OCI-LY3 (cell line): ENCODE data around the gene HOXA3.
A peak's percentile ranks its signal among the peaks of the same experiment; 100 is the strongest.

Source experiments
- H2AFZ ChIP-seq: fragments of 200-600, 300-600 bp; shearing (Covaris generic); 2 replicates; pipeline ENCODE4 v1.6.0; 2014; ENCODE audit warnings: antibody characterized with exemption, low read depth, low read length
- H3K27ac ChIP-seq: fragments of 200-600, 300-600 bp; sonication (generic); 2 replicates; pipeline ENCODE4 v1.5.1; 2014; ENCODE audit warnings: mild to moderate bottlenecking, low read length, moderate library complexity, mixed read lengths
- H3K27me3 ChIP-seq: fragments of 200-600, 300-600 bp; sonication (generic); 2 replicates; pipeline ENCODE4 v1.6.1; 2014; ENCODE audit warnings: low read depth, low read length, mixed read lengths
- H3K36me3 ChIP-seq: fragments of 200-600, 300-600 bp; sonication (generic); replicated peaks from 2 replicates; pipeline ENCODE3; 2014; ENCODE audit warnings: low read depth, low read length, mixed read lengths
- H3K4me1 ChIP-seq: fragments of 300-600, 200-600 bp; sonication (generic); 2 replicates; pipeline ENCODE4 v1.6.1; 2014; ENCODE audit warnings: low read length, mixed read lengths
- H3K4me2 ChIP-seq: fragments of 200-600, 300-600 bp; sonication (generic); 2 replicates; pipeline ENCODE4 v1.6.1; 2014; ENCODE audit warnings: low read length, mixed read lengths
- H3K4me3 ChIP-seq: fragments of 300-600, 200-600 bp; sonication (generic); 2 replicates; pipeline ENCODE4 v1.5.1; 2014; ENCODE audit warnings: antibody characterized with exemption, mild to moderate bottlenecking, low read length, moderate library complexity
- H3K79me2 ChIP-seq: fragments of 300-600, 200-600 bp; shearing (Covaris generic); 2 replicates; pipeline ENCODE4 v1.6.1; 2014; ENCODE audit warnings: mild to moderate bottlenecking, low read length, mixed read lengths
- H3K9ac ChIP-seq: fragments of 300-600, 200-600 bp; shearing (Covaris generic); 2 replicates; pipeline ENCODE4 v1.6.0; 2014; ENCODE audit warnings: mild to moderate bottlenecking, low read length, moderate library complexity
- H3K9me3 ChIP-seq: fragments of 200-600, 300-600 bp; shearing (Covaris generic); 2 replicates; pipeline ENCODE4 v1.6.1; 2014; ENCODE audit warnings: low read length, mixed read lengths; ENCODE audit not compliant: insufficient read depth
- H4K20me1 ChIP-seq: fragments of 200-600, 300-600 bp; sonication (generic); 2 replicates; pipeline ENCODE4 v1.6.1; 2016; ENCODE audit warnings: low read length, mixed read lengths; ENCODE audit not compliant: insufficient read depth
- CTCF ChIP-seq: fragments of 200-600, 300-600 bp; sonication (generic); IDR thresholded peaks from 2 replicates; pipeline ENCODE4 v1.5.1; 2014; ENCODE audit warnings: antibody characterized with exemption, low read length, low read depth
- EZH2phosphoT487 ChIP-seq: fragments of 200-600 bp; shearing (Covaris generic); IDR thresholded peaks from 2 replicates; pipeline ENCODE4 v1.6.1; 2018; ENCODE audit warnings: antibody characterized with exemption, mixed run types, low read depth

The HOXA3 gene

GRCh38 chr7:27134392-27134791 lies 18.0 kb downstream of the HOXA3 start:
- peaks cover 7% of the 10 kb centered on the region; the same call in 1 of the 2 replicates for H4K20me1 ChIP-seq
- H2AFZ ChIP-seq, result no peak overlapping the region
- peaks cover 6% of the 10 kb centered on the region for H3K27me3 ChIP-seq
- no peak for TF ChIP-seq CTCF
- TF ChIP-seq EZH2phosphoT487, result no peak
- H3K4me1 ChIP-seq, result peaks cover 28% of the 10 kb centered on the region
- no peak overlapping the region for H3K27ac ChIP-seq
- no peaks in the 10 kb centered on the region for H3K79me2 ChIP-seq
- no peak overlapping the region for H3K9ac ChIP-seq
- H3K9me3 ChIP-seq, result no peaks in the 10 kb centered on the region
- no peaks in the 10 kb centered on the region for H3K36me3 ChIP-seq
- peak overlapping the region; percentile 21 for H3K4me3 ChIP-seq
- peak overlapping the region; percentile 87 for H3K4me2 ChIP-seq

GRCh38 chr7:27133409-27134231 lies 18.8 kb downstream of the HOXA3 start:
- Histone ChIP-seq H3K9me3 (no peaks in the 10 kb centered on the region), H3K36me3 (no peaks in the 10 kb centered on the region), H3K4me3 (no peak overlapping the region), H4K20me1 (peaks cover 7% of the 10 kb centered on the region; the same call in 1 of the 2 replicates), H3K27ac (no peak overlapping the region), H2AFZ (no peak overlapping the region), H3K27me3 (peaks cover 6% of the 10 kb centered on the region), H3K4me2 (peak overlapping the region; percentile 87; the same call in 1 of the 2 replicates), H3K79me2 (no peaks in the 10 kb centered on the region), H3K4me1 (peaks cover 28% of the 10 kb centered on the region), H3K9ac (no peak overlapping the region)
- no peak for TF ChIP-seq CTCF
- no peak for TF ChIP-seq EZH2phosphoT487

GRCh38 chr7:27132978-27133377 lies 19.4 kb downstream of the HOXA3 start:
- H3K4me2 ChIP-seq, result no peak overlapping the region
- H3K27ac ChIP-seq, result no peak overlapping the region
- no peak overlapping the region for H3K4me3 ChIP-seq
- peaks cover 7% of the 10 kb centered on the region; the same call in 1 of the 2 replicates for H4K20me1 ChIP-seq
- H3K9me3 ChIP-seq, result no peaks in the 10 kb centered on the region
- no peaks in the 10 kb centered on the region for H3K79me2 ChIP-seq
- peaks cover 5% of the 10 kb centered on the region for H3K27me3 ChIP-seq
- peaks cover 28% of the 10 kb centered on the region for H3K4me1 ChIP-seq
- no peak overlapping the region for H3K9ac ChIP-seq
- H3K36me3 ChIP-seq, result no peaks in the 10 kb centered on the region
- H2AFZ ChIP-seq, result no peak overlapping the region
- TF ChIP-seq CTCF (no peak), EZH2phosphoT487 (no peak)

- Histone ChIP-seq H2AFZ (no peak overlapping the region), H3K9me3 (no peaks in the 10 kb centered on the region), H3K27ac (no peak overlapping the region), H3K9ac (no peak overlapping the region), H4K20me1 (peaks cover 7% of the 10 kb centered on the region; the same call in 1 of the 2 replicates), H3K4me3 (no peak overlapping the region), H3K27me3 (no peaks in the 10 kb centered on the region; the same call in 1 of the 2 replicates), H3K79me2 (no peaks in the 10 kb centered on the region), H3K4me1 (peaks cover 28% of the 10 kb centered on the region), H3K36me3 (no peaks in the 10 kb centered on the region), H3K4me2 (no peak overlapping the region)
- no peak for TF ChIP-seq CTCF
- no peak for TF ChIP-seq EZH2phosphoT487
Observed at GRCh38 chr7:27132214-27132613, 20.2 kb downstream of the HOXA3 start.
